OCI-LY3 (cell line): ENCODE data around the gene SEMA5A.
A peak's percentile ranks its signal among the peaks of the same experiment; 100 is the strongest.

ENCODE experiments used
- H2AFZ ChIP-seq: fragments of 200-600, 300-600 bp; shearing (Covaris generic); 2 replicates; pipeline ENCODE4 v1.6.0; 2014; ENCODE audit warnings: antibody characterized with exemption, low read depth, low read length
- H3K27ac ChIP-seq: fragments of 200-600, 300-600 bp; sonication (generic); 2 replicates; pipeline ENCODE4 v1.5.1; 2014; ENCODE audit warnings: mild to moderate bottlenecking, low read length, moderate library complexity, mixed read lengths
- H3K27me3 ChIP-seq: fragments of 200-600, 300-600 bp; sonication (generic); 2 replicates; pipeline ENCODE4 v1.6.1; 2014; ENCODE audit warnings: low read depth, low read length, mixed read lengths
- H3K36me3 ChIP-seq: fragments of 200-600, 300-600 bp; sonication (generic); replicated peaks from 2 replicates; pipeline ENCODE3; 2014; ENCODE audit warnings: low read depth, low read length, mixed read lengths
- H3K4me1 ChIP-seq: fragments of 300-600, 200-600 bp; sonication (generic); 2 replicates; pipeline ENCODE4 v1.6.1; 2014; ENCODE audit warnings: low read length, mixed read lengths
- H3K4me2 ChIP-seq: fragments of 200-600, 300-600 bp; sonication (generic); 2 replicates; pipeline ENCODE4 v1.6.1; 2014; ENCODE audit warnings: low read length, mixed read lengths
- H3K4me3 ChIP-seq: fragments of 300-600, 200-600 bp; sonication (generic); 2 replicates; pipeline ENCODE4 v1.5.1; 2014; ENCODE audit warnings: antibody characterized with exemption, mild to moderate bottlenecking, low read length, moderate library complexity
- H3K79me2 ChIP-seq: fragments of 300-600, 200-600 bp; shearing (Covaris generic); 2 replicates; pipeline ENCODE4 v1.6.1; 2014; ENCODE audit warnings: mild to moderate bottlenecking, low read length, mixed read lengths
- H3K9ac ChIP-seq: fragments of 300-600, 200-600 bp; shearing (Covaris generic); 2 replicates; pipeline ENCODE4 v1.6.0; 2014; ENCODE audit warnings: mild to moderate bottlenecking, low read length, moderate library complexity
- H3K9me3 ChIP-seq: fragments of 200-600, 300-600 bp; shearing (Covaris generic); 2 replicates; pipeline ENCODE4 v1.6.1; 2014; ENCODE audit warnings: low read length, mixed read lengths; ENCODE audit not compliant: insufficient read depth
- H4K20me1 ChIP-seq: fragments of 200-600, 300-600 bp; sonication (generic); 2 replicates; pipeline ENCODE4 v1.6.1; 2016; ENCODE audit warnings: low read length, mixed read lengths; ENCODE audit not compliant: insufficient read depth
- EZH2phosphoT487 ChIP-seq: fragments of 200-600 bp; shearing (Covaris generic); IDR thresholded peaks from 2 replicates; pipeline ENCODE4 v1.6.1; 2018; ENCODE audit warnings: antibody characterized with exemption, mixed run types, low read depth
- TF ChIP-seq, protein P1 (sequence below): fragments of 200-600, 300-600 bp; sonication (generic); IDR thresholded peaks from 2 replicates; pipeline ENCODE4 v1.5.1; 2014; ENCODE audit warnings: antibody characterized with exemption, low read length, low read depth

SEMA5A gene

DNA sequence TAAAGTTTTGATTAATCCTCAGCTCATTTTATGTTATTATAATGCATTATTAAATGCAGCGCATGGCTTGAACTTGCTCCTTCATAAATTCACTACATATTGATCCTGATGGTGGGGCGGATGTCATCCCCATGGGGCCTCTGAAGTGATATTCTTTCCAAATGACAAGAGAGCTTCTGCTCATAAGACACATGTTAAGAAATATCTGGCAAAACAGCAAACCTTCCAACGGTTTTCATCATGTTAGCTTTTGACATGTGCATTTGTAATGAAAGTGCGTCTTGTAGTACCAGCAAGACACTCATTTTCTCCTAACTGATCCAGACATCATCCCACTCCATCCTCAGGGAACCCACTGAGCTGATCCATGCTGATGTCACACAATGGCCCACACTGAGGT is 45.7 kb downstream of the SEMA5A start:
- no peaks in the 10 kb centered on the region for H3K36me3 ChIP-seq
- no peak overlapping the region for H3K4me2 ChIP-seq
- no peak overlapping the region for H2AFZ ChIP-seq
- no peak for TF ChIP-seq EZH2phosphoT487
- TF ChIP-seq, protein P1, sequence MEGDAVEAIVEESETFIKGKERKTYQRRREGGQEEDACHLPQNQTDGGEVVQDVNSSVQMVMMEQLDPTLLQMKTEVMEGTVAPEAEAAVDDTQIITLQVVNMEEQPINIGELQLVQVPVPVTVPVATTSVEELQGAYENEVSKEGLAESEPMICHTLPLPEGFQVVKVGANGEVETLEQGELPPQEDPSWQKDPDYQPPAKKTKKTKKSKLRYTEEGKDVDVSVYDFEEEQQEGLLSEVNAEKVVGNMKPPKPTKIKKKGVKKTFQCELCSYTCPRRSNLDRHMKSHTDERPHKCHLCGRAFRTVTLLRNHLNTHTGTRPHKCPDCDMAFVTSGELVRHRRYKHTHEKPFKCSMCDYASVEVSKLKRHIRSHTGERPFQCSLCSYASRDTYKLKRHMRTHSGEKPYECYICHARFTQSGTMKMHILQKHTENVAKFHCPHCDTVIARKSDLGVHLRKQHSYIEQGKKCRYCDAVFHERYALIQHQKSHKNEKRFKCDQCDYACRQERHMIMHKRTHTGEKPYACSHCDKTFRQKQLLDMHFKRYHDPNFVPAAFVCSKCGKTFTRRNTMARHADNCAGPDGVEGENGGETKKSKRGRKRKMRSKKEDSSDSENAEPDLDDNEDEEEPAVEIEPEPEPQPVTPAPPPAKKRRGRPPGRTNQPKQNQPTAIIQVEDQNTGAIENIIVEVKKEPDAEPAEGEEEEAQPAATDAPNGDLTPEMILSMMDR: no peak
- H4K20me1 ChIP-seq: no peaks in the 10 kb centered on the region
- H3K9ac ChIP-seq: no peak overlapping the region
- H3K4me1 ChIP-seq: no peaks in the 10 kb centered on the region
- no peak overlapping the region for H3K27ac ChIP-seq
- no peaks in the 10 kb centered on the region for H3K27me3 ChIP-seq
- no peak overlapping the region for H3K4me3 ChIP-seq
- no peaks in the 10 kb centered on the region for H3K9me3 ChIP-seq
- H3K79me2 ChIP-seq: no peaks in the 10 kb centered on the region

DNA sequence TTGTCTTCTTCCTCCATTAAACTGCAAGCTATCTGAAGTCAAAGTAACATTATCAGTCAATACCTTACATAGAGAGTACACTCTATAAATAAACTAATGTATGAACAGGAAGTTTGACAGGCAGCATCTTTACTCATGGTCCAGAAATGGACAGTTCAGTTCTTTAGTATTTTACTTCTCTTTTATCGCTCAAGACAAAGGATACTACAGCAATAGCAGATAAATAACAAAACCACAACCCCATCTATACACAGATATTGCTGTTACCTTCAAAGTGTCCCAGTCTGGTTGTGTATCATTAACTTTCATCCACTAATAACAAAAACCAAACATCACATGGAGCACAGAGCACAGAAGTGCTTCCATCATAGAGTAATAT is 46.4 kb downstream of the SEMA5A start:
- Histone ChIP-seq H3K4me3 (no peak overlapping the region), H4K20me1 (no peaks in the 10 kb centered on the region), H3K4me2 (no peak overlapping the region), H3K79me2 (no peaks in the 10 kb centered on the region), H3K9ac (no peak overlapping the region), H3K27me3 (no peaks in the 10 kb centered on the region), H3K36me3 (no peaks in the 10 kb centered on the region), H3K27ac (no peak overlapping the region), H2AFZ (no peak overlapping the region), H3K9me3 (no peaks in the 10 kb centered on the region), H3K4me1 (no peaks in the 10 kb centered on the region)
- TF ChIP-seq, protein P1: no peak
- no peak for TF ChIP-seq EZH2phosphoT487

DNA sequence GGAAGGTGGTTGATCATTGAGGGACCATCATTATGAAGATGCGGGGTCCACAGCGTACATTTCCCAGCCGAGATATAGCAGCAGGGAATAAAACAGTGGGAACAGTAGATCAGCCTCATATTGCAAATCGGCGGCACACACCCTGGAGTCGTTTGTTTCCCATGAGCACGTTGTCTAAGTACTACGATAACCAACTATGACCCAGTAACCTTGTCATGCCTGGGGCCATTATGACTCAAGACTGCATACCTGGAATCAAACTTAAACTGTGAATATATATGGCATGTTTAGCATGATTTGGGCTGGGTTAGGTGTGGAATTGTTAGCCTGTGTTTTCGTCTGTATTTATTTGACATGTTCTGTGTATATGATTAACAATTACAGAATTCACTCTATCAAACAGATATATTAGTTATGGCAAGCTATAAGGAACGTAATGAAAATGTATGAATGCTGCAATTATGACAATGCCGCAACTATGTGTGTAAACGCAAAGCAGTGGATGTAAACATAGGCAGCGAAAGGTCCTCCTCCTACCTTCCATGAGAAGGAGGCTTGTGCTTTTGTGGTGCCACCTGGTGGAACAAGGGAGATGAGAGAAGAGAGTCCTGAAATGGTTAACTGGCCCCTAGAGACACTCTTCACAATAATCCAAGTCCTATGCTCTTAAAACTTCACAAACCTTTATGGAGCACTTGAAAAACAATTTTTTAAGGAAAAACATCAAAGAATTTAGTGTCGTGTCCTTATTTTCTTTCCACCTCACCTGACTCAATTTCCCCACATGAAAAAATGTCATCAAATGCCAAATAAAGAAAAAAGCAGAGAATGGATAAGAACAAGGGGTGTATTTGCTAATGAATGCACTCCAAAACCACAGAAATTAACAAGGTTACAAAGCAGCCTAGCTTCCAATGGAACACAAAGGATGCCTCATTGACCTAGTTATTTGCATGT is 47.1 kb downstream of the SEMA5A start:
- H4K20me1 ChIP-seq: no peaks in the 10 kb centered on the region
- no peaks in the 10 kb centered on the region for H3K4me1 ChIP-seq
- H3K79me2 ChIP-seq: no peaks in the 10 kb centered on the region
- H3K27me3 ChIP-seq: no peaks in the 10 kb centered on the region
- H2AFZ ChIP-seq: no peak overlapping the region
- TF ChIP-seq, protein P1: peak; percentile 28
- no peak for TF ChIP-seq EZH2phosphoT487
- H3K4me3 ChIP-seq: no peak overlapping the region
- H3K36me3 ChIP-seq: no peaks in the 10 kb centered on the region
- H3K9me3 ChIP-seq: no peaks in the 10 kb centered on the region
- no peak overlapping the region for H3K27ac ChIP-seq
- H3K4me2 ChIP-seq: no peak overlapping the region
- no peak overlapping the region for H3K9ac ChIP-seq

DNA sequence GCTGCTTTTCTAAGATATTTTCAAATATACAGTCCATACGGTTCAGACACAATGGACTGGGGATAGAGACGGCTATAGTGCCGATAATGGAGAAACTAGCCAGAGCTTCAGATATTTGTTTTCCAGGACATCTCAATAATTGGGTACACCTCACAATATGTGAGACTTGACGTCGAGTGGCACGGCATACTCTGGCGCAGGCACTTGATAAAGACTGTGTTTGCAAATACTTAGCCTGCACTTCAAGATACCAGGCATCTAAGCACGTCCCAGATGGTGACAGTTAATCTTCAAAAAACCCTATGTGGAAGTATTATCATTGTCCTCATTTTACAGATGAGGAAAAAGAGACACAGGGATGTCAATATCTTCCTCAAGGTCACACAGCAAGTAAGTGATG is 48.5 kb downstream of the SEMA5A start:
- TF ChIP-seq, protein P1: no peak
- TF ChIP-seq EZH2phosphoT487: no peak
- H3K27ac ChIP-seq: no peak overlapping the region
- H3K36me3 ChIP-seq: no peaks in the 10 kb centered on the region
- H3K9me3 ChIP-seq: no peaks in the 10 kb centered on the region
- no peak overlapping the region for H2AFZ ChIP-seq
- no peaks in the 10 kb centered on the region for H4K20me1 ChIP-seq
- no peaks in the 10 kb centered on the region for H3K27me3 ChIP-seq
- no peaks in the 10 kb centered on the region for H3K79me2 ChIP-seq
- no peak overlapping the region for H3K4me2 ChIP-seq
- H3K9ac ChIP-seq: no peak overlapping the region
- no peak overlapping the region for H3K4me3 ChIP-seq
- no peaks in the 10 kb centered on the region for H3K4me1 ChIP-seq
